IgD-negative memory B cell (primary cell): ENCODE data around the gene AP4M1. TPM values are rescaled to one million over a fixed set of nuclear protein-coding genes. Genes with fewer than 3 reads are reported as not detected.

Source experiments
- H3K27ac Mint-ChIP-seq, 3 donors: one replicate each; pipeline ENCODE4 v1.8.0; 2020 to 2022; ENCODE audit warnings: mild to moderate bottlenecking in 3 of 3, mixed read lengths in 3 of 3, moderate library complexity in 1 of 3
- H3K27me3 Mint-ChIP-seq: one replicate; pipeline ENCODE4 v1.8.0; 2021; ENCODE audit warnings: mixed read lengths
- H3K36me3 Mint-ChIP-seq: one replicate; pipeline ENCODE4 v1.8.0; 2020; ENCODE audit warnings: mild to moderate bottlenecking, mixed read lengths
- H3K4me1 Mint-ChIP-seq, 3 donors: one replicate each; pipeline ENCODE4 v1.8.0; 2020 to 2022; ENCODE audit warnings: mixed read lengths in 3 of 3, mild to moderate bottlenecking in 1 of 3
- H3K4me3 Mint-ChIP-seq, 4 donors: one replicate each; pipeline ENCODE4 v1.8.0; 2020 to 2022; ENCODE audit warnings: mild to moderate bottlenecking in 4 of 4, mixed read lengths in 4 of 4, moderate library complexity in 3 of 4
- H3K9me3 Mint-ChIP-seq, 3 donors: one replicate each; pipeline ENCODE4 v1.8.0; 2020 to 2021; ENCODE audit warnings: mixed read lengths in 3 of 3, mild to moderate bottlenecking in 1 of 3
- polyA plus RNA-seq: library from polyadenylated mRNA; unstranded; fragments of 300-500 nt; fragmentation: Illumina TruSeq; gene quantifications from one replicate; pipeline ENCODE4 v1.2.3, GENCODE V29; 2021

The AP4M1 gene
- polyA plus RNA-seq, 1 donor from 2014 or later, result 4.5 TPM

GRCh38 chr7:100148559-100149328, 47.3 kb downstream of the AP4M1 start, which contains the start of gene LAMTOR4:
Gene LAMTOR4, plus strand, starts transcription at chr7:100148918. Its CDS starts 55 bp downstream, at chr7:100148973.
- Mint-ChIP-seq H3K9me3 (no peaks in the 10 kb centered on the region), H3K4me1 (peaks cover 19 to 31% (median 24%) of the 10 kb centered on the region in 3 donors), H3K27ac (peak within 1 kb of the TSS; percentile 82 to 98 (median 97)), H3K36me3 (peaks cover 2% of the 10 kb centered on the region), H3K27me3 (no peaks in the 10 kb centered on the region), H3K4me3 (peak within 1 kb of the TSS; percentile 80 to 99 (median 97))

GRCh38 chr7:100152404-100152803, 51.0 kb downstream of the AP4M1 start:
- Mint-ChIP-seq H3K4me3 (peak overlapping the region; percentile 10 to 88 (median 62)), H3K4me1 (peaks cover 34 to 44% (median 39%) of the 10 kb centered on the region in 3 donors), H3K27me3 (no peaks in the 10 kb centered on the region), H3K9me3 (no peaks in the 10 kb centered on the region), H3K27ac (peak overlapping the region in 2 of 3 donors; percentile 36 to 92), H3K36me3 (peaks cover 4% of the 10 kb centered on the region)

GRCh38 chr7:100152937-100153666, 51.7 kb downstream of the AP4M1 start:
- H3K27ac Mint-ChIP-seq, result peak overlapping the region in 1 of 3 donors; percentile 92
- H3K4me1 Mint-ChIP-seq, result peaks cover 38 to 48% (median 42%) of the 10 kb centered on the region in 3 donors
- H3K9me3 Mint-ChIP-seq, result no peaks in the 10 kb centered on the region
- H3K4me3 Mint-ChIP-seq, result peak overlapping the region in 3 of 4 donors; percentile 58 to 88 (median 68)
- peaks cover 4% of the 10 kb centered on the region for H3K36me3 Mint-ChIP-seq
- no peaks in the 10 kb centered on the region for H3K27me3 Mint-ChIP-seq

GRCh38 chr7:100153708-100154535, 52.5 kb downstream of the AP4M1 start:
- peaks cover 4% of the 10 kb centered on the region for H3K36me3 Mint-ChIP-seq
- H3K4me3 Mint-ChIP-seq, result peak overlapping the region in 3 of 4 donors; percentile 28 to 68 (median 58)
- peak overlapping the region in 2 of 3 donors; percentile 82 to 92 for H3K27ac Mint-ChIP-seq
- no peaks in the 10 kb centered on the region for H3K27me3 Mint-ChIP-seq
- H3K4me1 Mint-ChIP-seq, result peaks cover 33 to 42% (median 37%) of the 10 kb centered on the region in 3 donors
- no peaks in the 10 kb centered on the region for H3K9me3 Mint-ChIP-seq

GRCh38 chr7:100154651-100155491, 53.4 kb downstream of the AP4M1 start:
- Mint-ChIP-seq H3K36me3 (peaks cover 4% of the 10 kb centered on the region), H3K27ac (peak overlapping the region in 2 of 3 donors; percentile 31 to 82), H3K9me3 (no peaks in the 10 kb centered on the region), H3K4me1 (peaks cover 32 to 42% (median 40%) of the 10 kb centered on the region in 3 donors), H3K27me3 (no peaks in the 10 kb centered on the region), H3K4me3 (peak overlapping the region in 2 of 4 donors; percentile 47 to 68)

GRCh38 chr7:100155553-100156317, 54.3 kb downstream of the AP4M1 start:
- peaks cover 2% of the 10 kb centered on the region for H3K36me3 Mint-ChIP-seq
- H3K4me3 Mint-ChIP-seq, result peak overlapping the region in 3 of 4 donors; percentile 47 to 85 (median 74)
- H3K27ac Mint-ChIP-seq, result peak overlapping the region; percentile 56 to 93 (median 76)
- peaks cover 25 to 36% (median 35%) of the 10 kb centered on the region in 3 donors for H3K4me1 Mint-ChIP-seq
- H3K27me3 Mint-ChIP-seq, result no peaks in the 10 kb centered on the region
- no peaks in the 10 kb centered on the region for H3K9me3 Mint-ChIP-seq

- no peaks in the 10 kb centered on the region for H3K27me3 Mint-ChIP-seq
- H3K9me3 Mint-ChIP-seq, result no peaks in the 10 kb centered on the region
- H3K4me3 Mint-ChIP-seq, result peak overlapping the region; percentile 79 to 93 (median 86)
- H3K4me1 Mint-ChIP-seq, result peaks cover 28 to 36% (median 35%) of the 10 kb centered on the region in 3 donors
- peak overlapping the region; percentile 89 to 95 (median 93) for H3K27ac Mint-ChIP-seq
- peaks cover 2% of the 10 kb centered on the region for H3K36me3 Mint-ChIP-seq
Observed at GRCh38 chr7:100156331-100157068, 55.1 kb downstream of the AP4M1 start.

GRCh38 chr7:100157069-100157333, 55.6 kb downstream of the AP4M1 start:
- H3K4me1 Mint-ChIP-seq, result peaks cover 28 to 37% (median 31%) of the 10 kb centered on the region in 3 donors
- peaks cover 2% of the 10 kb centered on the region for H3K36me3 Mint-ChIP-seq
- H3K27ac Mint-ChIP-seq, result peak overlapping the region; percentile 89 to 95 (median 93)
- H3K4me3 Mint-ChIP-seq, result peak overlapping the region; percentile 79 to 93 (median 86)
- H3K9me3 Mint-ChIP-seq, result no peaks in the 10 kb centered on the region
- no peaks in the 10 kb centered on the region for H3K27me3 Mint-ChIP-seq

- peak overlapping the region; percentile 76 to 95 (median 89) for H3K27ac Mint-ChIP-seq
- H3K4me3 Mint-ChIP-seq, result peak overlapping the region; percentile 79 to 93 (median 87)
- no peaks in the 10 kb centered on the region for H3K9me3 Mint-ChIP-seq
- H3K4me1 Mint-ChIP-seq, result peaks cover 24 to 32% (median 25%) of the 10 kb centered on the region in 3 donors
- peaks cover 2% of the 10 kb centered on the region for H3K36me3 Mint-ChIP-seq
- H3K27me3 Mint-ChIP-seq, result no peaks in the 10 kb centered on the region
Observed at GRCh38 chr7:100157334-100158228, 56.1 kb downstream of the AP4M1 start.
